PC-3 (cell line): ENCODE measurements around the gene EPHA1.

Experiments
- EZH2 ChIP-seq: fragments of 300-600 bp; sonication (generic); IDR thresholded peaks from one replicate; pipeline ENCODE4 v1.6.1; 2017; ENCODE audit warnings: antibody characterized with exemption, mild to moderate bottlenecking, low read length; ENCODE audit not compliant: unreplicated experiment
- EZH2phosphoT487 ChIP-seq: fragments of 300-600 bp; sonication (generic); IDR thresholded peaks from 2 replicates; pipeline ENCODE4 v1.6.1; 2018; ENCODE audit warnings: mild to moderate bottlenecking, antibody characterized with exemption, low read length, borderline replicate concordance
- TF ChIP-seq, protein P1 (sequence below): fragments of 300-600 bp; sonication (generic); conservative IDR thresholded peaks from 2 replicates; pipeline ENCODE4 v1.5.1; 2017; ENCODE audit warnings: antibody characterized with exemption, low read depth, mild to moderate bottlenecking, low read length

DNA sequence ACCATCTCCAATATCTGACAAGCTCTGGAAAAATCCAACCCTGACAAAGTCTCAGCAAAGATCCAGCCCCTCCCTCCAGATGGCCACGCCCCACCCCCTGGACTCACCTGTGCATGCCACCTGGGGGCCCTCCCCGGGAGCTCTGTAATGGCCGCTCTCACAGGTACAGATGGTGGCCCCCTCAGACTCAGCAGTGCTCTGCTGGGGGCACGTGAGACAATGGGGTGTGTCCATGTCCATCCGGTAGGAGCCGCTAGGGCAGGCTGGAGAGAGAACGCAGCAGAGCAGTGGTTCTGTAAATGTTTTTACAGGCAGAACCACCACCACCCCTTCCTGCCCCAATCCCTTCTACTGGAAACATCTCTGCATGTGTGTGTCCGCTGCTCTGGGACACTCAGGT lies 9.5 kb downstream of the EPHA1 start:
- TF ChIP-seq, protein P1, sequence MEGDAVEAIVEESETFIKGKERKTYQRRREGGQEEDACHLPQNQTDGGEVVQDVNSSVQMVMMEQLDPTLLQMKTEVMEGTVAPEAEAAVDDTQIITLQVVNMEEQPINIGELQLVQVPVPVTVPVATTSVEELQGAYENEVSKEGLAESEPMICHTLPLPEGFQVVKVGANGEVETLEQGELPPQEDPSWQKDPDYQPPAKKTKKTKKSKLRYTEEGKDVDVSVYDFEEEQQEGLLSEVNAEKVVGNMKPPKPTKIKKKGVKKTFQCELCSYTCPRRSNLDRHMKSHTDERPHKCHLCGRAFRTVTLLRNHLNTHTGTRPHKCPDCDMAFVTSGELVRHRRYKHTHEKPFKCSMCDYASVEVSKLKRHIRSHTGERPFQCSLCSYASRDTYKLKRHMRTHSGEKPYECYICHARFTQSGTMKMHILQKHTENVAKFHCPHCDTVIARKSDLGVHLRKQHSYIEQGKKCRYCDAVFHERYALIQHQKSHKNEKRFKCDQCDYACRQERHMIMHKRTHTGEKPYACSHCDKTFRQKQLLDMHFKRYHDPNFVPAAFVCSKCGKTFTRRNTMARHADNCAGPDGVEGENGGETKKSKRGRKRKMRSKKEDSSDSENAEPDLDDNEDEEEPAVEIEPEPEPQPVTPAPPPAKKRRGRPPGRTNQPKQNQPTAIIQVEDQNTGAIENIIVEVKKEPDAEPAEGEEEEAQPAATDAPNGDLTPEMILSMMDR = no peak
- TF ChIP-seq EZH2phosphoT487 = no peak
- TF ChIP-seq EZH2 = no peak
